Common myeloid progenitor, CD34-positive (primary cell): Measurements from ENCODE around the gene CLDN8.

Experiments used
- CTCF ChIA-PET: fragments of 350-600 bp; sonication (Branson Sonifier 250); formaldehyde crosslinking; loops from one replicate; lab custom pipeline; 2021; ENCODE audit warnings: antibody characterized with exemption; lab: Charles Lee
- POLR2A ChIA-PET: fragments of 350-600 bp; sonication (Branson Sonifier 250); formaldehyde crosslinking; loops from one replicate; lab custom pipeline; 2021; ENCODE audit warnings: antibody characterized with exemption; lab: Charles Lee
- DNase-seq, 3 donors: peaks; one replicate each; pipeline versions ENCODE4 v3.0.0 to v3.0.0-alpha.2; 2013
- H3K27ac ChIP-seq, 2 experiments: 1 replicate in 1 of 2; 2 replicates in 1 of 2; pipeline ENCODE4 v1.7.0; 2013; ENCODE audit warnings: inconsistent platforms in 2 of 2, low read length in 2 of 2, mild to moderate bottlenecking in 2 of 2, low read depth in 1 of 2, moderate library complexity in 1 of 2; ENCODE audit not compliant: severe bottlenecking in 2 of 2, insufficient read depth in 1 of 2, poor library complexity in 1 of 2
- H3K27me3 ChIP-seq, 5 experiments: replicated peaks in 2 of 5; 1 replicate in 3 of 5; 2 replicates in 2 of 5; pipeline versions ENCODE4 v1.6.1 to v1.7.0; 2013; ENCODE audit warnings: low read length in 4 of 5, mild to moderate bottlenecking in 2 of 5, moderate library complexity in 2 of 5, inconsistent platforms in 1 of 5; ENCODE audit not compliant: insufficient read depth in 5 of 5, control insufficient read depth in 4 of 5
- H3K36me3 ChIP-seq, 4 experiments: 1 replicate in 2 of 4; 2 replicates in 2 of 4; pipeline versions ENCODE4 v1.6.1 to v1.7.0; 2013; ENCODE audit warnings: low read length in 3 of 4, control low read depth in 1 of 4, mild to moderate bottlenecking in 1 of 4; ENCODE audit not compliant: control insufficient read depth in 4 of 4, insufficient read depth in 4 of 4
- H3K4me1 ChIP-seq, 4 experiments: 1 replicate in 3 of 4; 2 replicates in 1 of 4; pipeline versions ENCODE4 v1.6.1 to v1.7.1; 2013; ENCODE audit warnings: low read length in 3 of 4, mild to moderate bottlenecking in 3 of 4, control low read depth in 1 of 4, inconsistent platforms in 1 of 4, moderate library complexity in 1 of 4; ENCODE audit not compliant: control insufficient read depth in 4 of 4, insufficient read depth in 4 of 4; ENCODE audit errors: control extremely low read depth in 1 of 4
- H3K4me3 ChIP-seq, 7 experiments: 1 replicate in 4 of 7; 2 replicates in 3 of 7; pipeline versions ENCODE4 v1.5.1 to v1.7.0; 2013; ENCODE audit warnings: mild to moderate bottlenecking in 7 of 7, low read length in 6 of 7, moderate library complexity in 6 of 7, inconsistent platforms in 2 of 7, low read depth in 2 of 7, control low read depth in 1 of 7; ENCODE audit not compliant: insufficient read depth in 4 of 7, control insufficient read depth in 1 of 7; ENCODE audit errors: extremely low read depth in 1 of 7
- H3K9me3 ChIP-seq, 5 experiments: 1 replicate in 4 of 5; 2 replicates in 1 of 5; pipeline versions ENCODE4 v1.6.1 to v1.7.1; 2013; ENCODE audit warnings: low read length in 4 of 5, mild to moderate bottlenecking in 2 of 5, inconsistent platforms in 1 of 5, low read depth in 1 of 5, moderate library complexity in 1 of 5; ENCODE audit not compliant: control insufficient read depth in 4 of 5, insufficient read depth in 2 of 5; ENCODE audit errors: control extremely low read depth in 1 of 5
- WGBS: methylation state at CpG from one replicate; pipeline ENCODE4 v1.1.5; 2013; ENCODE audit not compliant: insufficient coverage; 5-methylcytosine and 5-hydroxymethylcytosine counted together

Gene CLDN8

DNA sequence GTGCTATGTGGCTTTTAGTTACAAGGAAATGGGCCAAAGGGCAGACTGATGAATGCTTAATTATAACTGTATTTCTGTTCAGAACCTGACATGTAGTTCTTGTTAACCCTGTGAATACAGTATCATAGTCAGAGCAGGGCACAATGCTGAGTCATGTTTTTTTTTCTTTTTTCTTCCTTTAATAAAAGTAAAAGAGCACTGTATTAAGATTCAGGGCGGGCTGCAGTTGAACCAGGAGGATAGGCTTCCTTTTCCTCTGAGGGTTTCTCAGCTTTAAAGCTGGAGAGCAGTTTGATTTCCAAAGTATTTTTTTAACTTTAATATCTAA, 8.7 kb downstream of the CLDN8 start:
- H3K36me3 ChIP-seq = no peaks in the 10 kb centered on the region
- H3K27me3 ChIP-seq = no peaks in the 10 kb centered on the region
- WGBS = no CpG with 5 or more reads among the region's 1 CpG
- CTCF ChIA-PET = no interaction called here
- H3K9me3 ChIP-seq = no peaks in the 10 kb centered on the region
- no peaks in the 10 kb centered on the region for H3K4me1 ChIP-seq
- no peak overlapping the region for H3K27ac ChIP-seq
- POLR2A ChIA-PET = no interaction called here
- no peak overlapping the region for H3K4me3 ChIP-seq
- no peak for DNase-seq

- H3K4me3 ChIP-seq = no peak overlapping the region
- DNase-seq = no peak
- H3K9me3 ChIP-seq = no peaks in the 10 kb centered on the region
- H3K27me3 ChIP-seq = no peaks in the 10 kb centered on the region
- 90% methylated on average over 7 of the region's 7 CpGs for WGBS
- CTCF ChIA-PET = no interaction called here
- POLR2A ChIA-PET = no interaction called here
- no peaks in the 10 kb centered on the region for H3K36me3 ChIP-seq
- no peaks in the 10 kb centered on the region for H3K4me1 ChIP-seq
- H3K27ac ChIP-seq = no peak overlapping the region
These were observed 9.2 kb downstream of the CLDN8 start for GRCh38 chr21:30206551-30207251.

- ChIA-PET CTCF (no interaction called here), POLR2A (no interaction called here)
- H3K27ac ChIP-seq = no peak overlapping the region
- WGBS = no CpG with 5 or more reads among the region's 2 CpGs
- H3K4me3 ChIP-seq = no peak overlapping the region
- no peak for DNase-seq
- H3K27me3 ChIP-seq = peaks cover 0 to 2% (median 0%) of the 10 kb centered on the region in 5 experiments
- H3K9me3 ChIP-seq = no peaks in the 10 kb centered on the region
- H3K36me3 ChIP-seq = no peaks in the 10 kb centered on the region
- H3K4me1 ChIP-seq = no peaks in the 10 kb centered on the region
These were observed 15.9 kb downstream of the CLDN8 start for GRCh38 chr21:30200000-30200399.

GRCh38 chr21:30194701-30195299, 21.1 kb downstream of the CLDN8 start:
- ChIA-PET CTCF (interaction anchor here (0.8 kb wide), 1 partner anchor 8 kb away, joined by 3 read pairs; no protein-coding TSS in a partner anchor), POLR2A (no interaction called here)
- Histone ChIP-seq H3K9me3 (no peaks in the 10 kb centered on the region), H3K4me3 (no peak overlapping the region), H3K36me3 (no peaks in the 10 kb centered on the region), H3K27me3 (peaks cover 0 to 2% (median 0%) of the 10 kb centered on the region in 5 experiments), H3K27ac (no peak overlapping the region), H3K4me1 (no peaks in the 10 kb centered on the region)
- DNase-seq = peak; percentile 17 to 49 (median 33)
- WGBS = no CpG with 5 or more reads among the region's 2 CpGs

DNA sequence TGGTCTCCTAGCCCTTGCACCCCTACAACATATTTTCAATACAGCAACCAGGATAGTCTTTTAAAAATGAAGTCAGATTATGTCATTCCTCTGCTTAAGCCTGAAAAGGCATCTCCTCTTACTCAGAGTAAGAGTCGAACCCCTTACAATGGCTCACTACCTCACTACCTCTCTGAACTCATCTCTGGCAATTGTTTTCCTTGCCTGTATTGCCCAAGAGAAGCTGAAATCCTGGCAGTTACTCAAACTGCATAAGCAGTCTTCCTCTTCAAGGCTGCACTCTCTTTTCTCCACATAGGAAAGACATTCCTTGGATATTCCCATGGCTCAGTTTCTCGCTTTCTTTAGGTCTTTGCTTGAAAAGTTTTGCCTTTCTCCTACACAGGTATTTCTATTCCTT, 22.7 kb downstream of the CLDN8 start:
- CTCF ChIA-PET = no interaction called here
- H3K36me3 ChIP-seq = no peaks in the 10 kb centered on the region

GRCh38 chr21:30190554-30190953, 25.3 kb downstream of the CLDN8 start:
- Histone ChIP-seq H3K27ac (no peak overlapping the region), H3K36me3 (no peaks in the 10 kb centered on the region), H3K27me3 (peaks cover 0 to 3% (median 0%) of the 10 kb centered on the region in 5 experiments), H3K9me3 (no peaks in the 10 kb centered on the region), H3K4me3 (no peak overlapping the region), H3K4me1 (no peaks in the 10 kb centered on the region)
- WGBS = 63% methylated on average over 7 of the region's 7 CpGs
- POLR2A ChIA-PET = no interaction called here
- no peak for DNase-seq
- CTCF ChIA-PET = no interaction called here

More for the DNA sequence above, 22.7 kb downstream of the CLDN8 start:
- WGBS = 86% methylated on average over 2 of the region's 2 CpGs
- POLR2A ChIA-PET = no interaction called here
- Histone ChIP-seq H3K9me3 (no peaks in the 10 kb centered on the region), H3K27ac (no peak overlapping the region), H3K27me3 (peaks cover 0 to 2% (median 2%) of the 10 kb centered on the region in 5 experiments), H3K4me1 (no peaks in the 10 kb centered on the region), H3K4me3 (no peak overlapping the region)
- no peak for DNase-seq

- 100% methylated on average over 1 of the region's 3 CpGs for WGBS
- ChIA-PET POLR2A (no interaction called here), CTCF (no interaction called here)
- Histone ChIP-seq H3K4me3 (no peak overlapping the region), H3K27me3 (peaks cover 0 to 3% (median 0%) of the 10 kb centered on the region in 5 experiments), H3K9me3 (no peaks in the 10 kb centered on the region), H3K36me3 (no peaks in the 10 kb centered on the region), H3K4me1 (no peaks in the 10 kb centered on the region), H3K27ac (no peak overlapping the region)
- DNase-seq = no peak
These were observed 26.1 kb downstream of the CLDN8 start for GRCh38 chr21:30189773-30190172.
